ENCODE results near the gene MAGI1.

- no peak for TF ChIP-seq ELF4 (IDR thresholded peaks at IDR 0.05)
- no peak for TF ChIP-seq TARDBP (IDR thresholded peaks at IDR 0.05)
- TF ChIP-seq HDGF (IDR thresholded peaks at IDR 0.05; ENCODE audit: borderline replicate concordance) = no peak
- TF ChIP-seq ZNF384 (IDR thresholded peaks at IDR 0.05) = no peak
- no peak for TF ChIP-seq ARNT (IDR thresholded peaks at IDR 0.05)
- no peak for TF ChIP-seq NFRKB (IDR thresholded peaks at IDR 0.05)
- no peak for TF ChIP-seq FOXM1 (IDR thresholded peaks at IDR 0.05; ENCODE audit: borderline replicate concordance)
- no peak for TF ChIP-seq SP1 (IDR thresholded peaks at IDR 0.05)
- TF ChIP-seq BHLHE40 (IDR thresholded peaks at IDR 0.05; ENCODE audit: borderline replicate concordance) = no peak
- TF ChIP-seq FOXA1 (IDR thresholded peaks at IDR 0.05) = no peak
- no peak for TF ChIP-seq FOXK2 (IDR thresholded peaks at IDR 0.05)
- TF ChIP-seq L3MBTL2 (conservative IDR thresholded peaks at IDR 0.05) = no peak
Measured at GRCh38 chr3:65350801-65351476, 687.8 kb downstream of the MAGI1 start.

Data from HEK293T (cell line).